IMR-90 (cell line): ENCODE data around the gene SGTB. TPM values are rescaled to one million over a fixed set of nuclear protein-coding genes. Genes with fewer than 3 reads are reported as not detected.

Source experiments
- ATAC-seq: fragments of 200-7000 bp; cut with Tn5 transposase; 2 replicates; pipeline ENCODE4 v1.9.1; 2020; ENCODE audit warnings: low read depth, mild to moderate bottlenecking, moderate library complexity
- BruUV-seq: library from RNA; stranded (reverse); fragments of 400-500 nt; replicated peaks from 2 replicates; lab custom pipeline; 2021; lab: Mats Ljungman, UMichigan
- CTCF ChIA-PET: fragments of 300-600 bp; formaldehyde crosslinking; extraction: SDS; loops from one replicate; lab custom pipeline; 2021; ENCODE audit warnings: antibody characterized with exemption; lab: Yijun Ruan, JAX
- POLR2A ChIA-PET: fragments of 300-600 bp; sonication (Branson Sonifier 250); formaldehyde crosslinking; loops from one replicate; lab custom pipeline; 2022; ENCODE audit warnings: antibody characterized with exemption; ENCODE audit not compliant: unreplicated experiment; lab: Charles Lee
- DNase-seq: peaks from one replicate; pipeline ENCODE4 v3.0.0; 2013
- H2AFZ ChIP-seq: replicated peaks from 2 replicates; pipeline ENCODE3; 2013; ENCODE audit warnings: low read length, mild to moderate bottlenecking; ENCODE audit not compliant: poor library complexity
- H2AK5ac ChIP-seq: 2 replicates; pipeline ENCODE4 v1.6.1; 2013; ENCODE audit warnings: low read depth, low read length, inconsistent platforms
- H2AK9ac ChIP-seq: replicated peaks from 2 replicates; pipeline ENCODE3; 2013; ENCODE audit warnings: mild to moderate bottlenecking, low read depth, low read length, moderate library complexity; ENCODE audit not compliant: poor library complexity
- H2BK120ac ChIP-seq: 2 replicates; pipeline ENCODE4 v1.6.1; 2013; ENCODE audit warnings: low read depth, low read length, inconsistent platforms
- H2BK15ac ChIP-seq: 3 replicates; pipeline ENCODE4 v1.6.1; 2013; ENCODE audit warnings: low read depth, low read length, inconsistent platforms
- H2BK20ac ChIP-seq: 2 replicates; pipeline ENCODE4 v1.6.1; 2013; ENCODE audit warnings: low read depth, mild to moderate bottlenecking, inconsistent platforms, low read length, moderate library complexity
- H2BK5ac ChIP-seq: 2 replicates; pipeline ENCODE4 v1.6.1; 2013; ENCODE audit warnings: mild to moderate bottlenecking, low read depth, low read length, inconsistent platforms; ENCODE audit not compliant: poor library complexity, severe bottlenecking
- H3K14ac ChIP-seq: replicated peaks from 2 replicates; pipeline ENCODE4 v1.6.1; 2013; ENCODE audit warnings: low read depth, low read length, inconsistent platforms
- H3K18ac ChIP-seq: 2 replicates; pipeline ENCODE4 v1.6.1; 2013; ENCODE audit warnings: low read depth, low read length, control low read depth
- H3K23ac ChIP-seq: 2 replicates; pipeline ENCODE4 v1.6.1; 2013; ENCODE audit warnings: low read depth, low read length, inconsistent platforms
- H3K27ac ChIP-seq: 2 replicates; pipeline ENCODE4 v1.5.1; 2013; ENCODE audit warnings: mild to moderate bottlenecking, control low read depth, low read length; ENCODE audit not compliant: insufficient read depth
- H3K27me3 ChIP-seq: 2 replicates; pipeline ENCODE4 v1.6.1; 2013; ENCODE audit warnings: low read length; ENCODE audit not compliant: control insufficient read depth, insufficient read depth
- H3K36me3 ChIP-seq: 2 replicates; pipeline ENCODE4 v1.6.1; 2013; ENCODE audit warnings: low read length, mixed read lengths; ENCODE audit not compliant: control insufficient read depth, insufficient read depth
- H3K4ac ChIP-seq: 2 replicates; pipeline ENCODE4 v1.6.1; 2013; ENCODE audit warnings: low read depth, low read length, inconsistent platforms
- H3K4me1 ChIP-seq: 2 replicates; pipeline ENCODE4 v1.6.1; 2013; ENCODE audit warnings: low read length, mixed read lengths; ENCODE audit not compliant: control insufficient read depth, insufficient read depth
- H3K4me2 ChIP-seq: 2 replicates; pipeline ENCODE4 v1.6.1; 2013; ENCODE audit warnings: low read depth, mild to moderate bottlenecking, control low read depth, low read length, moderate library complexity
- H3K4me3 ChIP-seq: 2 replicates; pipeline ENCODE4 v1.5.1; 2013; ENCODE audit warnings: low read depth, mild to moderate bottlenecking, control low read depth, low read length, moderate library complexity; ENCODE audit not compliant: insufficient read depth
- H3K56ac ChIP-seq: 2 replicates; pipeline ENCODE4 v1.6.1; 2013; ENCODE audit warnings: low read length, inconsistent platforms; ENCODE audit not compliant: insufficient read depth; ENCODE audit errors: extremely low read depth
- H3K79me1 ChIP-seq, 2 experiments: 2 replicates each; pipeline ENCODE4 v1.6.1; 2013; ENCODE audit warnings: low read length in 2 of 2, inconsistent platforms in 1 of 2, low read depth in 1 of 2
- H3K9ac ChIP-seq: 2 replicates; pipeline ENCODE4 v1.6.1; 2013; ENCODE audit warnings: low read depth, low read length, control low read depth
- H3K9me1 ChIP-seq: 2 replicates; pipeline ENCODE4 v1.6.1; 2013; ENCODE audit warnings: low read length, inconsistent platforms; ENCODE audit not compliant: insufficient read depth
- H3K9me3 ChIP-seq: 2 replicates; pipeline ENCODE4 v1.6.1; 2013; ENCODE audit warnings: low read length; ENCODE audit not compliant: control insufficient read depth, insufficient read depth
- H4K20me1 ChIP-seq: 2 replicates; pipeline ENCODE4 v1.6.1; 2013; ENCODE audit warnings: low read length, inconsistent platforms; ENCODE audit not compliant: insufficient read depth
- H4K5ac ChIP-seq: 2 replicates; pipeline ENCODE4 v1.6.1; 2013; ENCODE audit warnings: mild to moderate bottlenecking, low read depth, low read length, control low read depth
- H4K8ac ChIP-seq, 2 experiments: 2 replicates each; pipeline ENCODE4 v1.6.1; 2013; ENCODE audit warnings: low read depth in 2 of 2, low read length in 2 of 2, control low read depth in 1 of 2, inconsistent platforms in 1 of 2
- H4K91ac ChIP-seq: 2 replicates; pipeline ENCODE4 v1.6.1; 2013; ENCODE audit warnings: low read depth, low read length, inconsistent platforms; ENCODE audit not compliant: insufficient read depth
- CEBPB ChIP-seq: IDR thresholded peaks from 2 replicates; pipeline ENCODE4 v1.6.1; 2012; ENCODE audit warnings: low read depth, low read length, improper control_type of control experiment
- MAFK ChIP-seq: IDR thresholded peaks from 2 replicates; pipeline ENCODE4 v1.6.1; 2012; ENCODE audit warnings: low read depth, low read length, improper control_type of control experiment
- MAZ ChIP-seq: IDR thresholded peaks from 2 replicates; pipeline ENCODE4 v1.6.1; 2012; ENCODE audit warnings: low read depth, mild to moderate bottlenecking, low read length, improper control_type of control experiment, moderate library complexity, borderline replicate concordance
- NFE2L2 ChIP-seq: fragments of 150-350 bp; IDR thresholded peaks from 2 replicates; pipeline ENCODE4 v1.6.1; 2016; ENCODE audit warnings: low read depth, mild to moderate bottlenecking, low read length
- POLR2A ChIP-seq: IDR thresholded peaks from 2 replicates; pipeline ENCODE4 v1.6.1; 2012; ENCODE audit warnings: mild to moderate bottlenecking, low read depth, low read length
- RFX5 ChIP-seq: IDR thresholded peaks from 2 replicates; pipeline ENCODE4 v1.8.0; 2012; ENCODE audit warnings: low read depth, mild to moderate bottlenecking, low read length, moderate library complexity
- SMC3 ChIP-seq: fragments of 150-350 bp; IDR thresholded peaks from 2 replicates; pipeline ENCODE4 v1.6.1; 2016; ENCODE audit warnings: low read depth, mild to moderate bottlenecking, antibody characterized with exemption, low read length, moderate library complexity
- dilution Hi-C: fragments of 300-500 bp; cut with HindIII; formaldehyde crosslinking; loops from one replicate; pipeline ENCODE4 v1.14.3; 2018; ENCODE audit warnings: low sequenced_read_pairs; ENCODE audit not compliant: unreplicated experiment
- in situ Hi-C: fragments of 300-500 bp; cut with MboI; formaldehyde crosslinking; loops from 3 replicates; pipeline ENCODE4 v1.14.3; 2019; ENCODE audit warnings: low sequenced_read_pairs, inconsistent platforms, mixed read lengths
- intact Hi-C: fragments of 100-400 bp; cut with micrococcal nuclease; formaldehyde crosslinking; loops from 2 replicates; pipeline ENCODE4 v1.10.0; 2022
- polyA plus RNA-seq, 3 experiments: library from polyadenylated mRNA; depleted of rRNA; stranded (reverse); fragments of >200 nt; gene quantifications; 2 replicates each; pipeline ENCODE4 v1.2.3, GENCODE V29; 2012; ENCODE audit warnings: low replicate concordance in 1 of 3
- total RNA-seq: library from RNA; depleted of rRNA; stranded (reverse); fragments of >200 nt; gene quantifications from 2 replicates; pipeline ENCODE4 v1.2.3, GENCODE V29; 2012
- TF ChIP-seq, protein P1 (sequence below): conservative IDR thresholded peaks from 2 replicates; pipeline ENCODE4 v1.5.1; 2012; ENCODE audit warnings: mild to moderate bottlenecking, low read depth, low read length, improper control_type of control experiment
- TF ChIP-seq, protein P2 (sequence below): fragments of 150-350 bp; IDR thresholded peaks from 2 replicates; pipeline ENCODE4 v1.6.1; 2017; ENCODE audit warnings: mild to moderate bottlenecking, antibody characterized with exemption, low read length, low read depth
- TF ChIP-seq, protein P3 (sequence below): fragments of 150-350 bp; IDR thresholded peaks from 2 replicates; pipeline ENCODE4 v1.6.1; 2016; ENCODE audit warnings: low read depth, mild to moderate bottlenecking, low read length, moderate library complexity, borderline replicate concordance

SGTB gene
- total and polyA plus RNA-seq, 2 of the 4 experiments (the other 2 are of a cell fraction) = 7.5 to 15.1 TPM

DNA sequence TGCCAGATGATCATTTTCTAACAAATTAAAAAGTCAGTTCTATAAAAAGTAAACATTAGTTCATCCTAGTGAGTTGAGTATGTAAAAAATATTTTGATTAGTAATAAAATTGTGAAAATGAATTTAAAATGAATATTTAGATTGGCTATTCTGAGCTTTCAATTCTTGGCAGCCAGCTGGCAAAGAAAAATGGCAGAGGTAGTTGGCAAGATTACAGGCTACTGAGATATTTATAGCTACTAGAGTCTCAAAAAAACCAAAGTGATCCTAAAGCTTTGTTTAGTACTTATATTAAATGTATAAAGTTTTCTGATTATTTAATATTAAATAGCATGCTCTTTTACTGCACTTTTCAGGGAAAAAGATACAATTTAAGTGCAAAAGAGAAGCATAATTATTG is 25.0 kb downstream of the SGTB start:
- no peak overlapping the region for H4K5ac ChIP-seq
- H4K91ac ChIP-seq = no peak overlapping the region
- peaks cover 5% of the 10 kb centered on the region; the same call in 1 of the 2 replicates for H3K36me3 ChIP-seq
- BruUV-seq = no TSS peak
- no peak overlapping the region for H3K56ac ChIP-seq
- H3K9ac ChIP-seq = no peak overlapping the region
- H2AK9ac ChIP-seq = no peak overlapping the region
- H3K14ac ChIP-seq = no peak overlapping the region
- no peak overlapping the region for H2BK15ac ChIP-seq
- intact Hi-C loops (no loop called here), in situ Hi-C loops (no loop called here), dilution Hi-C loops (no loop called here)
- no peak overlapping the region for H2BK20ac ChIP-seq
- no peak overlapping the region for H3K18ac ChIP-seq
- no peak overlapping the region for H3K23ac ChIP-seq
- H4K8ac ChIP-seq = no peak overlapping the region
- DNase-seq (peak; percentile 24), ATAC-seq (no peak)
- no peaks in the 10 kb centered on the region for H3K4me1 ChIP-seq
- no peaks in the 10 kb centered on the region for H3K9me3 ChIP-seq
- H3K4me2 ChIP-seq = no peak overlapping the region
- H2BK5ac ChIP-seq = no peak overlapping the region
- H3K9me1 ChIP-seq = peaks cover 4% of the 10 kb centered on the region
- H3K79me1 ChIP-seq = peaks cover 0 to 4% of the 10 kb centered on the region in 2 experiments; a peak in 3 of 4 replicates
- H3K4ac ChIP-seq = no peak overlapping the region
- no peaks in the 10 kb centered on the region for H3K27me3 ChIP-seq
- no peak overlapping the region for H2BK120ac ChIP-seq
- H4K20me1 ChIP-seq = no peaks in the 10 kb centered on the region
- POLR2A ChIA-PET = interaction anchor here (0.9 kb wide), 1 partner anchor 318 kb away, joined by 5 read pairs; no protein-coding TSS in a partner anchor
- H2AK5ac ChIP-seq = no peak overlapping the region
- CTCF ChIA-PET = no interaction called here
- TF ChIP-seq SMC3 = no peak
- no peak for TF ChIP-seq CEBPB
- TF ChIP-seq RFX5 = no peak
- TF ChIP-seq MAFK = no peak
- TF ChIP-seq, protein P1, sequence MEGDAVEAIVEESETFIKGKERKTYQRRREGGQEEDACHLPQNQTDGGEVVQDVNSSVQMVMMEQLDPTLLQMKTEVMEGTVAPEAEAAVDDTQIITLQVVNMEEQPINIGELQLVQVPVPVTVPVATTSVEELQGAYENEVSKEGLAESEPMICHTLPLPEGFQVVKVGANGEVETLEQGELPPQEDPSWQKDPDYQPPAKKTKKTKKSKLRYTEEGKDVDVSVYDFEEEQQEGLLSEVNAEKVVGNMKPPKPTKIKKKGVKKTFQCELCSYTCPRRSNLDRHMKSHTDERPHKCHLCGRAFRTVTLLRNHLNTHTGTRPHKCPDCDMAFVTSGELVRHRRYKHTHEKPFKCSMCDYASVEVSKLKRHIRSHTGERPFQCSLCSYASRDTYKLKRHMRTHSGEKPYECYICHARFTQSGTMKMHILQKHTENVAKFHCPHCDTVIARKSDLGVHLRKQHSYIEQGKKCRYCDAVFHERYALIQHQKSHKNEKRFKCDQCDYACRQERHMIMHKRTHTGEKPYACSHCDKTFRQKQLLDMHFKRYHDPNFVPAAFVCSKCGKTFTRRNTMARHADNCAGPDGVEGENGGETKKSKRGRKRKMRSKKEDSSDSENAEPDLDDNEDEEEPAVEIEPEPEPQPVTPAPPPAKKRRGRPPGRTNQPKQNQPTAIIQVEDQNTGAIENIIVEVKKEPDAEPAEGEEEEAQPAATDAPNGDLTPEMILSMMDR = no peak
- TF ChIP-seq, protein P2, sequence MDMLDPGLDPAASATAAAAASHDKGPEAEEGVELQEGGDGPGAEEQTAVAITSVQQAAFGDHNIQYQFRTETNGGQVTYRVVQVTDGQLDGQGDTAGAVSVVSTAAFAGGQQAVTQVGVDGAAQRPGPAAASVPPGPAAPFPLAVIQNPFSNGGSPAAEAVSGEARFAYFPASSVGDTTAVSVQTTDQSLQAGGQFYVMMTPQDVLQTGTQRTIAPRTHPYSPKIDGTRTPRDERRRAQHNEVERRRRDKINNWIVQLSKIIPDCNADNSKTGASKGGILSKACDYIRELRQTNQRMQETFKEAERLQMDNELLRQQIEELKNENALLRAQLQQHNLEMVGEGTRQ = no peak
- TF ChIP-seq MAZ = no peak
- TF ChIP-seq, protein P3, sequence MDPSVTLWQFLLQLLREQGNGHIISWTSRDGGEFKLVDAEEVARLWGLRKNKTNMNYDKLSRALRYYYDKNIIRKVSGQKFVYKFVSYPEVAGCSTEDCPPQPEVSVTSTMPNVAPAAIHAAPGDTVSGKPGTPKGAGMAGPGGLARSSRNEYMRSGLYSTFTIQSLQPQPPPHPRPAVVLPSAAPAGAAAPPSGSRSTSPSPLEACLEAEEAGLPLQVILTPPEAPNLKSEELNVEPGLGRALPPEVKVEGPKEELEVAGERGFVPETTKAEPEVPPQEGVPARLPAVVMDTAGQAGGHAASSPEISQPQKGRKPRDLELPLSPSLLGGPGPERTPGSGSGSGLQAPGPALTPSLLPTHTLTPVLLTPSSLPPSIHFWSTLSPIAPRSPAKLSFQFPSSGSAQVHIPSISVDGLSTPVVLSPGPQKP = no peak
- no peak for TF ChIP-seq POLR2A
- no peak for TF ChIP-seq NFE2L2
- H3K27ac ChIP-seq = no peak overlapping the region
- H2AFZ ChIP-seq = no peak overlapping the region
- H3K4me3 ChIP-seq = no peak overlapping the region
